ENCODE measurements around the gene CMIP.

Gene CMIP

DNA sequence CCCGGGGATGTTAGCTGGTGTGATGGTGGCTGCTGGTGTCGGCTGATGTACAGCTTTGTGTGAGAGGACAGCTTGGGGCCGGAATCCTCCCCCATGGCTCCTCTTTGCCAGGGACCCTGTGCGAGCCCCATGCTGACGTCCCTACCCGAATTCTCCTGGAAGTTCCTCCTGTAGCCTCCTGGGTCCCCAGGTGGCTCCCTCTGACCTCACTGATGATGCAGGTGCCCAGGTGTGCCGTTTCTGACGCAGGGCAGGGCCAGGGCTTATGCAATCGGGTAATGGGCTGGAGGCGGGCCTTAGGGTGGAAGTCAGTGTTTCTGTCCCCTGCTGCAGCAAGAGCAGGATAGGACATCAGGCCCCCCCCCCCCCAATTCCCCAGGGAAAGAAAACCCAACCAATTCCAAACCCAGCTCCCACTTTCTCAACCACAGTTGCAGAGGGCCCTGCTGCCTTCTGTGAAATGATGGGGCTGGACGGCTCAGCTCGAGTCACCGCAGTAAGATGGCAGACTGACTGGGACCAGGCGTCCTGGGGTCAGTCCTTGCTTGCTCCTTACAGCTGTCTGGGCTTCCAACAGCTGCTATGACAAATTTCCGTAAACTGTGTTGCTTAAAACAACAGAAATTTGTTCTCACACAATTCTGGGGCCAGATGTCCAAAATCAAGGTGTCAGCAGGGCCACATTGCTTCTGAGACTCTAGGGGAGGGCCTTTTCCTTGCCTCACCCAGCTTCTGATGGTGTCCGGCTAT is 195.5 kb downstream of the CMIP start:
- DNase-seq (ENCODE audit: low read depth) = no peak

DNA sequence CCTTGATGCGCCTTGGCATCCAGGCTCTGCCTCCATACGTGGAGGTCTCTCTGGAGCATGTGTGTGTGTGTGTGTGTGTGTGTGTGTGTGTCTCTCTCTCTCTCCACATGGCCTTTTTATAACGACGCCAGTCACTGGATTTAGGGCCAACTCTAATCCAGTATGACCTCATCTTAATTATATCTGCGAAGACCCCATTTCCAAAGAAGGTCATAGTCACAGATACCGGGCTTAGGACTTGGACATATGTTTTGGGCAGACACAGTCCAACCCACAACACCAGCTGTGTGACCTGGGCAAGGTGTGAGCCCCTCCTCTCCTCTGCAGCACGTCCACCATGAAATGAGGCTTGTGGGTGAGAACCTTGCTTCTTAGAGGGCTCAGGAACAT is 196.1 kb downstream of the CMIP start:
- no peak for DNase-seq (ENCODE audit: low read depth)

DNA sequence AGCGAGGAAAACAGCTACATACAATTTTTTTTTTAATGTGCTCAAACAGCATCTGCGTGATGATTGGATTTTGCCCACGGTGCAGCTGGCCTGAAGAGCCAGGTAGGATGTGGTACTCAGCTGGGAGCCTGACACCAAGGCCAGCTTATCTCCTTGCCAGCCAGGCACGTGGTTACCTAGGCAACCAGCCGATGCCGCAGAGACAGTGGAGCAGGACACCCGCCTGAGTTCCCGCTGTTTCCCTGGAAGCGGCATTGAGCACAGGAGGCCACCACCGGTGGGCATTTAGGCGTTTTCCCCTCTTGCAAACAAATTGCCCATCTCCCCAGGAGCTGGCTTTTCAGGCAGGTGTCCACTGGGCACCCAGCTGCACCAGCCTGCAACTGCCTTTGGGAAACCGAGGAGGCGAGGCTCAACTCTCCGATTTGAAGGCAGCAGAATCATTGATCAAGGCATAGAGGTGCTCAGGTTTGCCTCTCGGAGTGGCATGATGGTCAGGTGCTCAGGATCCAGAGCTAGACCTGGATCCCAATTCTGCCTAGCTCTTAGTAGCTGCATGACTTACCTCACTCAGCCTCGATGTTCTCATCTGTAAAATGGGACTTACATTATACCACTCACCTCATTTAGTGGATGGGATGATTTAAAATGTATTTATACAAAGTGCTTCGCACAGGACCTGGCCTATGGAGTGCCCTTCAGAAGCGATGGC is 196.9 kb downstream of the CMIP start:
- DNase-seq (ENCODE audit: low read depth) = no peak

DNA sequence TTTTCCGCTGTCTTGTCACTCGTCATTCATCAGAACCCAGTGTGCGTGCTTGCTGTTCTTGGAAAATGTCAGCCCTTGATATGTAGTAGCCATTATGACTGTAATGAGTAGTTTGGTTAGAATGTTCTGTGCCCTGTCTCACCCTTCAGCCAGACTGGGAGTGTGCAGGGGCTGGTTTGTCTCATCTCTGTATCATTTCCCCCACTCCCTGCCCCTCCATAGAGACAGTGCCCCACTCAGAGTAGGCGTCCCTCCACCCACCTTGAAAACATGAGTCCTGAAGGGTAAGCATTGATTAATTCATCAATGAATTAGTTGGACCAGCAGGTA is 197.5 kb downstream of the CMIP start:
- no peak for DNase-seq (ENCODE audit: low read depth)

DNA sequence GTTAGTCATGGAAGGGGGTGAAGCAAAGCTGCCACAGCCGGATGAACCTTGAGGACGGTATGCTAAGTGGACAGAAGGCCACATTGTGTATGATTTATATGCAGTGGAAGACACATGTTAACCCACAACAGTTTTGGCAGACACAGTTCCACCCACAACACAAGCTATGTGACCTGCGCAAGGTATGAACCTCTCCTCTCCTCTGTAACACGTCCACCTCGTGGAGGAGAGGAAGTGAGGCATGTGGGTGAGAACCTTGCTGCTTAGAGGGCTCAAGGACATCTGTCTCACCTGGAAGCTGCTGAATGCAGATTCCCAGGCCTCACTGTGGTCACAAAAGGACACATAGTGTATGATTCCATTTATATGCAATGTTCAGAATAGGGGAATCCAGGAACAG is 198.3 kb downstream of the CMIP start:
- DNase-seq (ENCODE audit: low read depth) = no peak

DNA sequence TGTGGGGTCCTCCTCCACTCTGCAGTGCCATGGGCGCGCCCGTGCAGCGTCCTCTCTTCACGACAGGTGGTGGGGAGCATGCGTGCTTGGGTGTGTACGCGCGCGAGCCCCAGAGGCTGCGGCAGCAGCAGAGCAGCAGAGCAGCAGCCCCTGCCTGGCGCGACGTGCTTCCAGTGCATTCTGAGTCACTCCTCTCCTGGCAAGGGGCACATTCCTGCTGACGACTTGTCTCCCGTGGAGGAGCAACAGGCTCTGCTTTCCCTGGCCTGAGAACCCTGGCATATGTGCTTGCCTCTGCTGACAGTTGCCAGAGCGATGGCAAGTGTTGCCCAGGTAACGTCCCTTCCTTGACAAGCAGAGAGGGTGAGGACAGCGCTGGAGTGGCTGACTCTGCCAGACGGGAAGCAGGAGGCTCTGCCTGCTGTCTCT is 200.7 kb downstream of the CMIP start:
- peak; percentile 90 for DNase-seq (ENCODE audit: low read depth)

DNA sequence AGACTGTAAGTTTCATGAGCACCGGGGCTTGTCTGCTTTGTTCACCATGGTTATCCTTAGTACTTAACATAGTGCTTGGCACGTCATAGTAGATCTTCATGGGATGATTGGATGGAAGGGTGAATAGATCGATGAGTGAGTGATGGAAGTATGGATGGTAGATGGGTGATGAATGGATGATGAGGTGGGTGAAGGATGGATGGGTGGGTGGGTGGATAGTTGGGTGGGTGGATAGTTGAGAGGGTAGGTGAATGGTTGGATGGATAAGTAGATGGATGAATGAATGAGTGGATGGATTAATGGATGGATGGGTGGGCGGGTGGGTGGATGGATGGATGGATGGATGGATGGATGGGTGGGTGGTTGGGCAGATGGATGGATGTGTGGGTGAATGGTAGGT is 201.3 kb downstream of the CMIP start:
- no peak for DNase-seq (ENCODE audit: low read depth)

DNA sequence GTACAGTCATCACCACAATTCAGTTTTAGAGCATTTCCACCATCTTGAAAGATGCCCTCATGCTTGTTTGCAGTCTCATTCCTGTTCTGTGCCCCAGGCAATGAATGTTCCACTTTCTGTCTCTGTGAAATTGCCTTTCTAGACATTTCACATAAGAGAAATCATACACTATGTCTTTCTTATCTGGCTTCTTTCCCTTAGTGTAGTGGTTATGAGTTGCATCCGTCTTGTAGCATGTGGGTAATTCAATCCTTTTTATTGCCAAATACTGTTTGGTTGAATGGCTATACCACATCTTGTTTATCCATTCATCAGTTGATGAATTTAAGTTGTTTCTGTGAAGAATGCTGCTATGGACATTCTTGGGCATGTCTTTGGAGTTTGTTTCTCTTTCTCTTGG is 202.0 kb downstream of the CMIP start:
- peak; percentile 80 for DNase-seq (ENCODE audit: low read depth)

DNA sequence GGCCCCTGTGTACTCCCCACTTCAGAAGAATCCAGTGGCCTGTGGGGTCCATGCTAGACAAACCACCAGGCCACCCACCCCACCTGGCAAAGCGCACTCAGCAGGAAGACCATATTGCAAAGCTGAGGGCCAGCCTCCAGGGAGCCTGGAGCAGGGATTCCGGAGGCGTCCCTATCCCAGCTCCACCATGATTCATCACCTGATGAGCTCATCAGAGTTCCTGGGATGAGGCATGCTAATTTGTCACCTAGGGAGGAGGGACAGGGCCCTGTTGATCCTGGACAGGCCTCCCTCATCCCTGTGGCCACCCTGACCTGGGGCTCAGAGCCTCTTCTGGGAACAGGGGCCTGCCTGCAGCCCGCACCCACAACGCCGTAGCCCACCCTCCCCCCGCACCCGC is 202.9 kb downstream of the CMIP start:
- DNase-seq (ENCODE audit: low read depth) = peak; percentile 82

DNA sequence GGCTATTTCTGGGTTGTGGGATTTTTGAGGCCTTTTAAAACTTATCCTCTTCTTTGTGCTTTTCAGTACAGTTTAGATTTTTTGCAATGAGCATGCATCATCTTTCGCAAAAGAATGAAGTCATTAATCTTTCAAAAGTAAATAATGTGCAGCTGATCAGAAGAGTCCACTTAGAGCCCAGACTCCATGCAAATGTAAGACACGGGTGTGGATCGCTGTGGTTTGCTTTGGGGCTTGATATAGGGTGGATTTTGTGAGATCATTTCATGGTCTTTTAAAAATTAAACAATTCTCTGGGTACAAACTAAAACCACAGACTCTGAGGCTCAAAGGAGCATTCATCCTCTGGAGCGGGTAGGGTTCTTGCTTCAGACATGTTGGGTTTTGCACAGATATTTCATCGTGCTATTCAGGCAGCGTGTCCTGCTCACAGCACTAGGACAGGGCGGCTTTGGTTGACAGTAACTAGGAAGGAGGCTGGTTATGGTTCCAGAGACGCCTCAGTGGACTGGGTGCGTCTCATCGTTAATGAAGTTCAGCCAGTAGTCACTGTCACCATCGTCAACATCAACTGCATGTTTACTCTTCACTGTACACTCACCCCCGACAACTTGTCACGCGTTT is 205.1 kb downstream of the CMIP start:
- DNase-seq (ENCODE audit: low read depth) = no peak

DNA sequence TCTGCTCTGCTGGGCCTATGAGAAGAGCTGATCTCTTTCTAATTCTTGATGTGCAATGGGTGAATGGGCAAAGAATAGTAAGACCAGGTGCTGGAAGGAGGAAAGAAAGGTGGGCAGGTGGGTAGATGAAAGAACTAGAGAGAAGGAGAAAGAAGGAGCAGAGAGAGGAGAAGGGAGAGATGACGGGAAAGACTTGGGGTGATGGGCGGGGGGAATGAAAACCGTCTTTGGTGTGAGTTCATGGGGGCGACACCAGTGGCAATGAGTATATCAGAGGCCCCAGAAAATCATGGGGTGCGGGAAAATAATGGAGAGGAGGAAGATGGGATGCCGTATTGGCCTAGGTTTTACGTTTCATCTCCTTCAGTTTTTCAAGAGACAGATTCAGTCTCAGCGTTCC is 205.7 kb downstream of the CMIP start:
- no peak for DNase-seq (ENCODE audit: low read depth)

DNA sequence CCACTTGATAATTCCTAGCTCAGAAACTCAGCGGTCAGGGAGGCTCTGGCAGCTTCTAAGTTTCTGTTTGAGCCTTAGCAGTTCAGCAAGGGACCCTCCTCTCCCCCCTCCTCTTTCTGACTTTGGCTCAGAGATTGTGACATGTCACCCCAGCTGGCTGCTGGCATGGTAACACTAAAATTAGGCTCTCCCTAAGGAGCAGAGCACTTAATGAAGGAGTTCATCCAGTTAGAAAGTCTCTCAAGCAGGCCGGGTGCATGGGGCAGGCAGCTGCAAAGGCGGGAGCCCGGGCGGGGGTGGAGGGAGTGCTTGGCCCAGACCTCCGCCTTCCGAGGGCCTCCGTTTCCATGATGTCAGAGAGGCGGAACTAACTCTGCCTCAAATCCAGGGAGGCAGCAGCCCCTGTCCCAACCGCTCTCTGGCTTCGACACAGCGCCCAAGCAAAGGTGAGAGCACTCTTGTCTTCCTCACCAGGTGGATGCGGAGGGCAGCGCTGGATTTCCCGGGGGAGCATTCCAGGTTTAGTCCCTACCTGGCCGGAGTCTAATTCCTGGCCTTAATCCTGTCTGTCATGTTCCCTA is 206.5 kb downstream of the CMIP start:
- no peak for DNase-seq (ENCODE audit: low read depth)

DNA sequence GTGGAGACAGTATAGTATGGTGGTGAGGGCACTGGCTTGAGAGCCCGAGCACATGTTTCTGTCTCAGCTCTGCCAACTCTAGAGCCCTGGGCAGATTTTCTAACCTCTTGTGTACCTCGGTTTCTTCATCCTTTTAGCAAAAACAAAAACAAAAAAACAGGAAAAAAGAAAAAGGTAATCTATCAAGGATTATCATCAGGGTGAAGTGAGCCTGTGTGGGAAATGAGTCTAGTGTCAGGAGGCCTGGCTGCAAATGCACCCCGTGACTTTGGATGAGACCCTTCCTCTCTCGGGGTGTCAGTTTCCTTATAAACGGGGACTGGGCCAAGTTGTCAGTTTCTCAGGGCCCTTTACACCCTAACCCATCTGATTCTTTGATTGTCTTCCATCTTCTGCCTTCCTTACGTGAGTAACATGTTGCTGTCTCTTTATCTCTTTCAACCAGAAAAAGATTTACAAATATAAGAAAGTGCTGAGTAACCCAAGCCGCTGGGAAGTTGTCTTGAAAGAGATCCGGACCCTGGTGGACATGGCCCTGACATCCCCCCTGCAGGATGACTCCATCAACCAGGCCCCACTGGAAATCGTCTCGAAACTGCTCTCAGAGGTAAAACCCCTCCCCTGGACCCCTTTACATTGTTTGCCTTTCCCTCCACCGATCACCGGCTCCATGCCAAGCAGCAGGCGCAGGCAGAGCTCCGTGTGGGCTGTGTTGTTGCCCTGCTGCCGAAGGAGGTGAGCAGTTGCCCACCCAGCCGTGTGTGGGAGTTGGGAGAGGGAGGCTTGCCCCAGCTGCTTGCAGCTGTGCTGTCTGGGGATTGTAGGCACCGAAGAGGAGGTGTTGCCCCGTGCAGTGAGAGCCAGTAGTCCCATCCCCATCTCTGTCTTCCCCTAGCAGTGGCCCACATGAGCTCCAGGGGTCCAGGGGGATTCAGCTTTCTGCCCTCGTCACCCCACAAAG is 207.4 kb downstream of the CMIP start:
- DNase-seq (ENCODE audit: low read depth) = no peak

DNA sequence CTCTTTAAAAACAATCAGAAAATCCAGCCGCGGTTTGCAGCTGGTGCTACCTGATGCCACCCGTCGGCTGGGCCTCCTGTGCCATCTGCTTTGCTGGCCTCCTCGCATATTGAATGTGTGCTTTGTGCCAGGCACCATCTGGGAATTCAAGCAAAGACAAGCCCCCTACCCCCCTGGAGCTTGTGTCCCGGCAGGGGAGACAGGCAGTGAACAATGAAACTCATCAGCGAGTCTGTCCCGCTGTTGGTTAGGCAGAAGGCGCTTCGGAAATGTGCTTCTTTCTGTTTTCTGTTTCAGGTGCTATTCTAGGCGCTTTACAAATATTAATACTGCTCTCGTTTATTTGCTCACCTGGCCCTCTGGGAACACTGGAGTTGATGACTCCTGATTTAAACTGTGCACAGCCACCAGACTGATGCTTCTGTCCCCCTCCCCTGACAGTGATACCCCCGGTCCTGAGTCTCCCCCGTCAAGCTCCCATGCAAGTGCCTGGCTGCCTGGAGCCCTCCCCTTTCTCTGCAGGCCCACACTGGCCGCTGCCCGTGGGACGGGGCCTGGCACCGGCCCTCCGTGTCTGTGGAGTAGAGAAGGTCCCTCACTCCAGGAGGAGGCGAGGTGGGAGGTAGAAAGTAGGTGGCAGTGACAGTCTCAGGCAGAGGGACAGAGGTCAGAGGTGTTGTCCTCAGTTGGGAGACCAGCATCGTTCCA is 208.3 kb downstream of the CMIP start:
- no peak for DNase-seq (ENCODE audit: low read depth)

DNA sequence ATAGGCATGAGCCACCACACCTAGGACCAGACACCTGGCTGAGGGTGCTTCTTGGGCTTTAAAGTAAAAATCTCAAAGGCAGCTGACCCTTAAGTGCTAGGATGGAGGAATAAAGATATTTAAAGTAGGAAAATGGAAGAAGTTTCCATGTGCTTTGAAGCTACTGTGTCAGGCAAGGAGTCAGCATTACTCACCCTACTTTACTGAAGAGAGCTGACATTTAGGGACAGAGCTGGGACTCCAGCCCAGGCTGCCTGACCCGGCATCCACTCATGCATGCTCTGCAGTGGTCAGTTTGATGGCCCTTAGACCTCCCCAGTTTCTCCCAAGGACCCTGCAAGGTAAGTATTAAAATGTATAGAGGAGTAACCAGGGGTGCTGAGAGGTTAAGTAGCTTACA is 209.7 kb downstream of the CMIP start:
- DNase-seq (ENCODE audit: low read depth) = peak; percentile 20

DNA sequence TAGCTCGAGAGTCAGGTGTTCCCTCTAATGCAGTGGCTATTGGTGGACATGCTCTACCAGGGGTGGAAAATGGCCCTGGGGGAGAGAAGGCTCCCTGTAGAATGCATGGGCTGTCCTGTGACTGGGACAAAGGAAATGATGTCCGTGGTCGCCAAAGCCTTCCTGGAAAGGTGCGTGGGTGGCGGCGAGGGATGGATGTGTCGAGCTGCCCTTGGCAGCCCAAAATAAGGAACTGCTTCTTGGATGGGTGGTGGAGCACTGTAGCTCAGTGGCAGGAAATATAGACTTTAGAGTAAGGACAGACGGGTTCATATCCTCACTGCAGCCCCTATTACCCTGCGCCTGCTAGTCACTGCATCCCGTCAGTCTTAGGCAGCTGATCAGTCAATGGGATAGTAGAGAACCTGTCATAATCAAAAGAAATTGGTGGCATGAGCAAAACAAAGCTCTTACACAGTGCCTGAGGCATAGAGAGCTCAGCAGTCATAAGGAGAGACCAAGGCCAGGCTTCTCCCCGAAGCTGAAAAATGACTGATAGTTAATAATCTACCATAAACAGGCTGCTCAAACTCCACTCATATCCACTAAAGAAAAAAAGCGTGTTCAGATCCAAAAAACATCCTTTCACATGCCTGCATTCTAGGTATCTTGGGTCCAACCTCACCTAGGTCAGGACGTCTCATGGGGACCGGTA is 211.0 kb downstream of the CMIP start:
- no peak for DNase-seq (ENCODE audit: low read depth)

DNA sequence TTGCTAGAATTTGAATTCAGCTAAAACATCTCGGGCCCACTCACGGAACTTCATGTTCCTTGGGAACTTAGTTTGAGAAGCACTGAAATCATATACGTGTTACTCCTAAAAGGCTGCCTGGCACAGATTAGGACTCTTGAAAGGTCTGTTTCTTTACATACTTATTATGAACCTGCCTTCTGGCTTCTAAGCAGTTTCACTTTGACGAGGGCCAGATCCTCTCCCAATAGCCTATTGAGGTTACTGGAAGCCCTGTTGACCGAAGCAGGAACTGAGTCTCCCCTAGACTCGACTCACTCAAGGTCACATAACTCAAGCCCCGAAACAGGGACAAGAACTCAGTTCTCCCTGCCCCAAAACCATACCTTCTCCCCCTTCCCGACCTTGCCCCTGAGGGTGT is 212.6 kb downstream of the CMIP start:
- no peak for DNase-seq (ENCODE audit: low read depth)

DNA sequence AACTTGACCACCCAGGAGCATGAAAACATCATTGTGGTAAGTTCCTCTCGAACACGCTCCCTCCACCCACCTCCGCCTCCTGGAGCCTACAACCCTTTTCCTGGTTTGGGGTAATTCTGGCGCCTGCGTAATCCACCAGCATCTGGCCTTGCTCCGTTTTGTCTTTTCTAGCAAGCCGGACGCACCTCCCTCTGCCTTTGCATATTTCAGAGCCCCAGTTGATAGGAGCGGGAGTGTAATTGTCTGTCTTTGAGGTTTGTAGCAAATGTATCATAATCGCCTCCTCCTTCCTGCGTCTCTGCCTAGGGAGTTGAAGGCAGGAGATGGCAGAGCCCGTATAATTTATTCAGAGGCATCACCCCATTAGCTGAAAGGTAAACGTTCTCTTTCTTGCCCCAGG is 213.2 kb downstream of the CMIP start:
- no peak for DNase-seq (ENCODE audit: low read depth)

DNA sequence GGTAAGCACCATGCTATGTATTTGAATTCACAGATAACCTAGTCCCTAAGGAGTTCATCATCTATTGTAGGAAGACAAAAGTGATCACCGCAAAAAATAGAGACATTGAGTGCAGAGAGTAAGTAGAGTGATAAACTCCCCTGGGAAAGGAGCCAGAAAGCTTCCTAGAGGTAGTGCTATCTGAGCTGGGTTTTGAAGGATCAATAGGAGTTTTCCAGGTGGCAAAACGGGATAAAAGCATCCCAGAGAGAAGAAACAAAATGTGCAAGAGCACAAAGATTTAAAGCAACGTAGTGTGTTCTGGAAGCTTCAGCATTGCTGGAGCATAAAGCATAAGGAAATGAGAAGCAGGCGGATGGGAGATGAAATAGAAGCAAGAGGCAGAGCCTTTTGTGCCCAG is 213.8 kb downstream of the CMIP start:
- no peak for DNase-seq (ENCODE audit: low read depth)

DNA sequence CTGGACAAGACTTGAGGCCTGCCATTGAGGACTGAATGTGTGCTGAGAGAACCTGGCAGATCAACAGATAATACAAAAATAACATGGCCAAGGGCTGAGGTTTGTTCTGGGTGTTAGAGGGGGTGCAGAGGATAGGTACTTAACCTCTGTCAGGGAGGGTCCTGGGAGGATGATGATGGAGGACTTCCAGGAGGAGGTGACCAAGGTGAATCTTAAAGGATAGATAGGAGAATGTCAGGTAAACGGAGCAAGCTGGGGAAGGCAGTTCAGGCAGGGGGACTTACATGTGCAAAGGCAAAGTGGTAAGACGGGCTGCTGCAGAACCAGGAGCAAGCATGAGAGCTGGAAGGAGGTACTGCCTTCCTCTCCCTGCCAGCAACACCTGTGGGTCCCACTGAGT is 214.6 kb downstream of the CMIP start:
- no peak for DNase-seq (ENCODE audit: low read depth)

DNA sequence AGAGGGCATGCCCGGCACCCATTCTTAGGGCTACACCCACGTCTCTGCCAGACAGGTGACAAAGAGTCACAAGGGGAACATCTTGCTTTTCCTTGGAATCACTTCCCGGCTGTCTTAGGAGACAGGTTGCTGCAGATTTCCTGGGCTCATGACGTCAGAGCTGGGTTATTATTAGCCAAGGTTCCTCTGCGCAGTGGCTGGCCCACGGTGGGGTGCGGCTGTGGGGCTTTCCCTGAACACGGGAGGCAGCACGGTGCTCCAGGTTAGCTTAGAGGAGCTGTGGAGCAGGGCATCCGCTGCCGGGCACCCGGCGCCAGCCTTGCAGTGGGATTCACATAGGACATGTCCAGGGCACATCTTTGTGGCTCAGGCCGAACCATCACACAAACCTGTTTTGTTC is 216.5 kb downstream of the CMIP start:
- DNase-seq (ENCODE audit: low read depth) = no peak
